ENCODE results near the gene WNK1.

Gene WNK1

GRCh38 chr12:862303-862911 is 110.0 kb downstream of the WNK1 start:
- DNase-seq (ENCODE audit: low read depth in 2 of 2) = no peak

GRCh38 chr12:863285-863684 is 110.9 kb downstream of the WNK1 start:
- no peak for DNase-seq (ENCODE audit: low read depth in 2 of 2)

- no peak for DNase-seq (ENCODE audit: low read depth in 2 of 2)
These were observed 113.2 kb downstream of the WNK1 start for GRCh38 chr12:865614-866013.

DNA sequence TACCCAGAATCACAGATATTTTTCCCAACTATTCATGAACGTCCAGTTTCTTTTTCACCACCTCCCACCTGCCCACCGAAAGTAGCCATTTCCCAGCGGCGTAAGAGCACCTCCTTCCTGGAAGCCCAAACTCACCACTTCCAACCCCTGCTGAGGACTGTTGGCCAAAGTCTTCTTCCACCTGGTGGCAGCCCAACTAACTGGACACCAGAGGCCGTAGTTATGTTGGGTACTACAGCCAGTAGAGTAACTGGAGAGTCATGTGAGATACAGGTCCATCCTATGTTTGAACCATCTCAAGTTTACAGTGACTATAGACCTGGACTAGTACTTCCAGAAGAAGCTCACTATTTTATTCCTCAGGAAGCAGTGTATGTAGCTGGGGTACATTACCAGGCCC is 115.5 kb downstream of the WNK1 start:
- DNase-seq (ENCODE audit: low read depth in 2 of 2) = no peak

GRCh38 chr12:868722-869121 is 116.3 kb downstream of the WNK1 start:
- no peak for DNase-seq (ENCODE audit: low read depth in 2 of 2)

- DNase-seq (ENCODE audit: low read depth in 2 of 2) = no peak
These were observed 118.0 kb downstream of the WNK1 start for GRCh38 chr12:870378-870777.

DNA sequence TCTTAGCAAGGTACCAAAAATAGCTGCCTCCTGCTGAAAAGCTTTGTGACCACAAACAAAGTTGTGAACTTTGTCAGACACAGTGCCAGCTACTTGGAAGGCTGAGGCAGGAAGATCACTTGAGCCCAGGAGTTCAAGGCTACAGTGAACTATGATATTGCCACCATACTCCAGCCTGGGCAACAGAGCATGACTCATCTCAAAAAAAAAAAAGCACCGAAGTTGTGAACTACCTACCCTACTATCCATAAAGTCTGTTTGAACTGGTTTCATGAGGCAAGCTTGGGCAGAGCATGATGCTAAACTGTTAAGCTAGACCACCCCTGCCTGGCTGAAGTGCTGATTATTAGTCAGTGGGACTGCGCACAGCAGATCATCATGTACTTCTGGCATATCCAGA is 121.6 kb downstream of the WNK1 start:
- no peak for DNase-seq (ENCODE audit: low read depth in 2 of 2)

DNA sequence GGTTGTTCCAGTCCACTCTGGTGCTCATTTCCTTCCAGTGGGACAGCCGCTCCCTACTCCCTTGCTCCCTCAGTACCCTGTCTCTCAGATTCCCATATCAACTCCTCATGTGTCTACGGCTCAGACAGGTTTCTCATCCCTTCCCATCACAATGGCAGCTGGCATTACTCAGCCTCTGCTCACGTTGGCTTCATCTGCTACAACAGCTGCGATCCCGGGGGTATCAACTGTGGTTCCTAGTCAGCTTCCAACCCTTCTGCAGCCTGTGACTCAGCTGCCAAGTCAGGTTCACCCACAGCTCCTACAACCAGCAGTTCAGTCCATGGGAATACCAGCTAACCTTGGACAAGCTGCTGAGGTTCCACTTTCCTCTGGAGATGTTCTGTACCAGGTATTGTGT is 127.3 kb downstream of the WNK1 start:
- no peak for DNase-seq (ENCODE audit: low read depth in 2 of 2)

DNA sequence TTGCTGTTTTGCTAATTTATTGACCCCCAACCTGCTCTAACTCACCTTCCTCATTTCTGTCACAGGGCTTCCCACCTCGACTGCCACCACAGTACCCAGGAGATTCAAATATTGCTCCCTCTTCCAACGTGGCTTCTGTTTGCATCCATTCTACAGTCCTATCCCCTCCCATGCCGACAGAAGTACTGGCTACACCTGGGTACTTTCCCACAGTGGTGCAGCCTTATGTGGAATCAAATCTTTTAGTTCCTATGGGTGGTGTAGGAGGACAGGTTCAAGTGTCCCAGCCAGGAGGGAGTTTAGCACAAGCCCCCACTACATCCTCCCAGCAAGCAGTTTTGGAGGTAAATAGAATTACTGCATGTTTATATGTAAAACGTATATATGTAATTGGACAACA is 128.3 kb downstream of the WNK1 start:
- DNase-seq (ENCODE audit: low read depth in 2 of 2) = no peak

DNA sequence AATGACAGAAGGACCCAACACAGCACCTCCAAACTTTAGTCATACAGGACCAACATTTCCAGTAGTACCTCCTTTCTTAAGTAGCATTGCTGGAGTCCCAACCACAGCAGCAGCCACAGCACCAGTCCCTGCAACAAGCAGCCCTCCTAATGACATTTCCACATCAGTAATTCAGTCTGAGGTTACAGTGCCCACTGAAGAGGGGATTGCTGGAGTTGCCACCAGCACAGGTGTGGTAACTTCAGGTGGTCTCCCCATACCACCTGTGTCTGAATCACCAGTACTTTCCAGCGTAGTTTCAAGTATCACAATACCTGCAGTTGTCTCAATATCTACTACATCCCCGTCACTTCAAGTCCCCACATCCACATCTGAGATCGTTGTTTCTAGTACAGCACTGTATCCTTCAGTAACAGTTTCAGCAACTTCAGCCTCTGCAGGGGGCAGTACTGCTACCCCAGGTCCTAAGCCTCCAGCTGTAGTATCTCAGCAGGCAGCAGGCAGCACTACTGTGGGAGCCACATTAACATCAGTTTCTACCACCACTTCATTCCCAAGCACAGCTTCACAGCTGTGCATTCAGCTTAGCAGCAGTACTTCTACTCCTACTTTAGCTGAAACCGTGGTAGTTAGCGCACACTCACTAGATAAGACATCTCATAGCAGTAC is 132.5 kb downstream of the WNK1 start:
- DNase-seq (ENCODE audit: low read depth in 2 of 2) = no peak

DNA sequence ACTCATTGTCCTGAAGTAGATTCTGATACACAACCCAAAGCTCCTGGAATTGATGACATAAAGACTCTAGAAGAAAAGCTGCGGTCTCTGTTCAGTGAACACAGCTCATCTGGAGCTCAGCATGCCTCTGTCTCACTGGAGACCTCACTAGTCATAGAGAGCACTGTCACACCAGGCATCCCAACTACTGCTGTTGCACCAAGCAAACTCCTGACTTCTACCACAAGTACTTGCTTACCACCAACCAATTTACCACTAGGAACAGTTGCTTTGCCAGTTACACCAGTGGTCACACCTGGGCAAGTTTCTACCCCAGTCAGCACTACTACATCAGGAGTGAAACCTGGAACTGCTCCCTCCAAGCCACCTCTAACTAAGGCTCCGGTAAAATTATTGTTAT is 133.3 kb downstream of the WNK1 start:
- DNase-seq (ENCODE audit: low read depth in 2 of 2) = no peak

GRCh38 chr12:886206-886605 is 133.8 kb downstream of the WNK1 start:
- no peak for DNase-seq (ENCODE audit: low read depth in 2 of 2)

GRCh38 chr12:894226-894625 is 141.8 kb downstream of the WNK1 start:
- no peak for DNase-seq (ENCODE audit: low read depth in 2 of 2)

DNA sequence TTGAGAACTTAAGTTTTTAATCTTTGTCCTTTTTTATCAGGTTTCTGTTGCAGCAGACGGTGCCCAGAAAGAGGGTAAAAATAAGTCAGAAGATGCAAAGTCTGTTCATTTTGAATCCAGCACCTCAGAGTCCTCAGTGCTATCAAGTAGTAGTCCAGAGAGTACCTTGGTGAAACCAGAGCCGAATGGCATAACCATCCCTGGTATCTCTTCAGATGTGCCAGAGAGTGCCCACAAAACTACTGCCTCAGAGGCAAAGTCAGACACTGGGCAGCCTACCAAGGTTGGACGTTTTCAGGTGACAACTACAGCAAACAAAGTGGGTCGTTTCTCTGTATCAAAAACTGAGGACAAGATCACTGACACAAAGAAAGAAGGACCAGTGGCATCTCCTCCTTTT is 143.7 kb downstream of the WNK1 start:
- no peak for DNase-seq (ENCODE audit: low read depth in 2 of 2)

DNA sequence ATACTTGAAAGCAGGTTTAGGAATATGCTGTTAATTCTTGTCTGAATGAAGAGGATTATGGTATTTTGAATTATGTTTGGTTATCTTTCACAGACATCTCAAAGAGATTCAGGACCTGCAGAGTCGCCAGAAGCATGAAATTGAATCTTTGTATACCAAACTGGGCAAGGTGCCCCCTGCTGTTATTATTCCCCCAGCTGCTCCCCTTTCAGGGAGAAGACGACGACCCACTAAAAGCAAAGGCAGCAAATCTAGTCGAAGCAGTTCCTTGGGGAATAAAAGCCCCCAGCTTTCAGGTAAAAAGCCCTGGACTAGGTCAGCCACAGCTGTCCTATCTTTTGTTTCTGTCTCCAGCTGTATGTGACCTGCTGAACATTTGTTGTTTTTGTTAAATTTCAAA is 145.0 kb downstream of the WNK1 start:
- no peak for DNase-seq (ENCODE audit: low read depth in 2 of 2)

- no peak for DNase-seq (ENCODE audit: low read depth in 2 of 2)
These were observed 150.2 kb downstream of the WNK1 start for GRCh38 chr12:902581-902980.

- no peak for DNase-seq (ENCODE audit: low read depth in 2 of 2)
These were observed 150.7 kb downstream of the WNK1 start for GRCh38 chr12:903055-903454.

DNA sequence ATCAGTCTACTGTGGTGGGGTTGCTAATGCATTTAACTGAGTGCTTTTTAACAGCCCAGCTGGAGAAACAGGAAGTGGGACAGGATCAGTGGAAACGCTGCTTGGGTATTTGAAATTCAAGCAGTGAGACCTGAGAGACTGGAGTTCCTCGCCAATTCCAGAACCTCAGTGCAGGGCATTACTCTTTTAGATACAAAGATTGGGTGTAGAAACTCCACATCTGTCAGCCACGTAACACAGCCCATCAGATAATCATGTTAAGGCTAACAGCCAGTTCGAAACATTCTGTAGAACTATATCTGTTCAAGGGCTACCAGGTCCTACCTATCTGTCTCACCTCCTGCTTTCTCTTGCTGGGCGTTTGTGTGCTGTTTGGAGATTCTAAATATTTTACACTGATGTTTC is 151.6 kb downstream of the WNK1 start:
- DNase-seq (ENCODE audit: low read depth in 2 of 2) = no peak

- no peak for DNase-seq (ENCODE audit: low read depth in 2 of 2)
These were observed 153.1 kb downstream of the WNK1 start for GRCh38 chr12:905261-906031.

DNA sequence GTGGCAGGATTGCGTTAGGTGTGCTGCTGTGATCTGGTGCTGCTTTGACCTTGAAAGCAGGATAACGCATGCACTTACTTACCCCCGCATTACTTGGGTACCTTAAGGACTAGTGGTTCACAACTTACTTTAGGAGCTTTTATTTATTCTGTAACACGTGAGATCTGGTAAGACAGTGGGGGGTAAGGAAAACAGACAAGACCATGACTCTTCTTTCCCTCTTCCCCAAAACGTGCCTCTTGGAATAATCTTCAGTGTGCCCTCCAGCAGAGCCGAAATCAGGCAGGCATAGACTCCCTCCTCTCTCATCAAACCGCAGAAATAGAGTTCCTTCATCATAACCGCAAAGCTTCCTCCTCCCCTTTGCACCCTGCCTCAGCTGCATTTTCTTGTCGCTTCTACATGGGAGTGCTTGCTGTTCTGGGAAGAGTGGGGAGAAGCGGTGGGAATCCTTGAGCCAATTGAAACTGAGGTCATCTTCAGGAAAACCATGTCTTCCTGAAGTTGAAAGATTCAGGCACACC is 153.7 kb downstream of the WNK1 start:
- no peak for DNase-seq (ENCODE audit: low read depth in 2 of 2)

GRCh38 chr12:907413-908185 is 155.2 kb downstream of the WNK1 start:
- DNase-seq (ENCODE audit: low read depth in 2 of 2) = no peak

DNA sequence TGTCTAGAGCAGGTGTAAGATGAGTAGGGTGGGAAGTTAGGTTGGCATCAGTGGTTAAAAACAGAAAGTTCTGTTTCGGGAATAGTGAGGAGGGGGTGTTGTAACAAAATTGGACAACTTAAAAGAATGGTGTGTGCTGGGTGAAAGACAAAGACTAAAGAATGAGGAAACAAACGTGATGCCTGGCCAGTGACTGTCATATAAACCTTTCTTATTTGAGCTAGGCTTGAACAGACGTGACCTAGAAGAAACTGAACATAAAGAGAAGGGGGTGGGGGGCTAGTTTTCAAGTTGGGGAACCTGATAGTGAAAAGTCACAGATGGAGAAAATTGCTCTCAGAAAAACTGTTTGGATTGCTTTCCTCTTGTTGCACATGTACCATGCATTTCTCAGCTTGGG is 157.5 kb downstream of the WNK1 start:
- DNase-seq (ENCODE audit: low read depth in 2 of 2) = no peak
